ENCODE results near the gene TEX261.

Gene TEX261

DNA sequence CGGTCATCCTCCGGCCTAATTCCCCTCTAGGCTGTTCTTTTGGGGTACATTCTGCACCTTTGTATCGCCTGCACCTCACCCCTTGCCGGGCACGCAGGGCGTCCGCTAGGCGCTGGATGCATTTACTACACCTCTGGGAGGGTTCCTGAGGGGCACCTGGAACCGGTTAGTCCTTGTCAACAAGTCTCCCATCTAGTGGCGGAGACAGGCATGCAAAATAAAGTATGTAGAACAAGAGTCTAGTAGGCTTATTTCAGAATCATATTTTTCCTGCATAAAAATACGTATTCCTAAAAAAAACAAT is 705 bp upstream of the TEX261 start:
- peak; percentile 23 for DNase-seq (ENCODE audit: low read depth, low spot score)
- H3K4me3 ChIP-seq (ENCODE audit: low read depth, low read length), result peak overlapping the region; percentile 64
- peak; percentile 39 for TF ChIP-seq CTCF (IDR thresholded peaks at IDR 0.05; ENCODE audit: low read depth, low read length)
- in situ Hi-C loops (cut with HindIII; ENCODE audit: low sequenced_read_pairs), result no loop called here

- H3K4me3 ChIP-seq (ENCODE audit: low read depth, low read length), result peak overlapping the region; percentile 82
- DNase-seq (ENCODE audit: low read depth, low spot score), result peak; percentile 6
- no peak for TF ChIP-seq CTCF (IDR thresholded peaks at IDR 0.05; ENCODE audit: low read depth, low read length)
- in situ Hi-C loops (cut with HindIII; ENCODE audit: low sequenced_read_pairs), result no loop called here
These were observed 519 bp downstream of the TEX261 start for GRCh38 chr2:70994009-70994698.

DNA sequence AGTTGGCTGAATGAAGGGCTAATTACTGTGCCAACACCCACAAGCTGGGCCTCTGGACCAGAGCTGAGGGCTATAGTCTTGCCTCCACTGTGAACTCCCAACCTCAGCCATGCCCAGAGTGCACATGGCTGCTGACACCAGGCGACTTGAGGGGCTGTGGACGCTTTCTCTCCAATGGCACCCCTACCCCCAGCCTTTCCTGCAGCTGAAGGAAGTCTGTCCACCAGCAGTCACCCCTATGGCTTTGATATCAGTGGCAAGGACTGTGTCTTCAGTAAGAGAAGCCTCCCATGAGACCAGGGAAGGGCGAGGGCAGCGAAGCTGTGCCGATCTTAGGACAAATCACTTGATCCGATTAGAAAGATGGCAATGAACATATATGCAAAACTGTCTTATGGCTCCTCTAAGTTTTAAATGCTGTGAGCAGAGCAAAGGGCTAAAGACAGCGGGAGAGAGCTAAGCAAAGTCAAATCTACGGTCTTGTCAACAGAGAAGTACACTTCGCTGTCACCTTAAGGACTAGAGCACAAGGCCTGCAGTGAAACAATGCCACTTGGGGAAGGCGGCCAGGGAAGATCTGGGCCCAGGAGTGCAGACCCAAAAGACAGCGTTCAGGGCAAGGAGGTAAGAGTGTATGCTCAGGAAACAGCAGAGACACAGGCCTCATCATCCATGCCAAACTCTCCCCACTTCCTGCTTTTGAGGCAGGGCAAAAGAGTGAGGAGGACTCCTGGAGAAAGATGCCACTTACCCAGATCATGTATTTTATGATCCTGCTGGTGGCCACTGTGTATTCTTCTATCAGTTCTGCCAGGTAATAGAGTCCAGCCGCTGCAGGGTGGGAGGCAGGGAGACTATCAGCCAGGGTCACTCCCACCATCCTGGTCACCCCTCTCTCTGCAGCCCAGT is 1.5 kb downstream of the TEX261 start:
- no peak for TF ChIP-seq CTCF (IDR thresholded peaks at IDR 0.05; ENCODE audit: low read depth, low read length)
- peak overlapping the region; percentile 82 for H3K4me3 ChIP-seq (ENCODE audit: low read depth, low read length)
- DNase-seq (ENCODE audit: low read depth, low spot score), result no peak
- in situ Hi-C loops (cut with HindIII; ENCODE audit: low sequenced_read_pairs), result no loop called here

DNA sequence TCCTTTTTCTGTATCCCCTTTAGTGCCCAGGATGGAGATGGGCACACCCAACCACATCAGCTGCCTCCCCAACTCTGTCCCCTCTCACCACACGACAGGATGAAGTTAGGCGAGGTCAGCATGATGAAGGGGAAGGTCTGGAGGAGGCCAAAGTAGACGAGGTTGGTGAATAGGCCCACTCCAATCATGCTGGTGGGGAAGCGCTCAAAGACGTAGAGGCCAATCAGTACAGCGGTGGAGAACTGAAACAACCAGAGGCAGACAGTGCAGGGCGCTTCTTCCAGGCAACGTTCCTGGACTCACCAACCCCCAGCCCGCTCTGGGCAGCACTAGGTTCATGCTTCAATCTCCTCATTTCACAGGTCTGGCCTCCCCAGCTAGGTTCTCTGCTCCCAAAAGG is 2.9 kb downstream of the TEX261 start:
- TF ChIP-seq CTCF (IDR thresholded peaks at IDR 0.05; ENCODE audit: low read depth, low read length), result no peak
- H3K4me3 ChIP-seq (ENCODE audit: low read depth, low read length), result no peak overlapping the region
- in situ Hi-C loops (cut with HindIII; ENCODE audit: low sequenced_read_pairs), result no loop called here
- no peak for DNase-seq (ENCODE audit: low read depth, low spot score)

DNA sequence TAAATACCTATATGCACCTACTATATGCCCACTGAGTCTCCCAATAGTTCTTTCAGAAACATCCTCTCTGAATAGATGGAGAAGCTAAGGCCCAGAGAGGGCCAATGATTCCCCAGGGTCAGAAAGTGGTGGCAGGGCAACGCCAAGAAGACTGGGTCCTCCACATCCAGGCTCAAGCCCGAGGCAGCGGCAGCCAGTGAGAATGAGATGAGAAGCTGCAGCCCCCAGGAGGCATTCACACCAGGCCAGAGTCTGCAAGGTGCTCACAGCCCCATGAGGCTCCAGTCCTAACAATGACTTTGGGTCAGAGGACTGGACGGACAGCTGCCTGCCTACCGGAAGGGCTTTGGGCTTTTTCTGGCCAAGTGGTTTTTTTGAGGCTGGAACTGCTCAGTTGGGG is 3.5 kb downstream of the TEX261 start:
- no peak overlapping the region for H3K4me3 ChIP-seq (ENCODE audit: low read depth, low read length)
- TF ChIP-seq CTCF (IDR thresholded peaks at IDR 0.05; ENCODE audit: low read depth, low read length), result no peak
- in situ Hi-C loops (cut with HindIII; ENCODE audit: low sequenced_read_pairs), result no loop called here
- no peak for DNase-seq (ENCODE audit: low read depth, low spot score)

- in situ Hi-C loops (cut with HindIII; ENCODE audit: low sequenced_read_pairs), result no loop called here
- no peak for DNase-seq (ENCODE audit: low read depth, low spot score)
- TF ChIP-seq CTCF (IDR thresholded peaks at IDR 0.05; ENCODE audit: low read depth, low read length), result no peak
- no peak overlapping the region for H3K4me3 ChIP-seq (ENCODE audit: low read depth, low read length)
These were observed 4.5 kb downstream of the TEX261 start for GRCh38 chr2:70990216-70990615.

Data from astrocyte of the spinal cord (primary cell).